Endothelial cell of hepatic sinusoid (primary cell): ENCODE data around the gene EHMT1.

Experiments used
- in situ Hi-C: cut with HindIII; loops from 2 replicates; pipeline ENCODE4 v1.10.0; 2017; ENCODE audit warnings: low sequenced_read_pairs

The EHMT1 gene

GRCh38 chr9:137689745-137690529 lies 71.1 kb downstream of the EHMT1 start:
- in situ Hi-C loops: no loop called here

DNA sequence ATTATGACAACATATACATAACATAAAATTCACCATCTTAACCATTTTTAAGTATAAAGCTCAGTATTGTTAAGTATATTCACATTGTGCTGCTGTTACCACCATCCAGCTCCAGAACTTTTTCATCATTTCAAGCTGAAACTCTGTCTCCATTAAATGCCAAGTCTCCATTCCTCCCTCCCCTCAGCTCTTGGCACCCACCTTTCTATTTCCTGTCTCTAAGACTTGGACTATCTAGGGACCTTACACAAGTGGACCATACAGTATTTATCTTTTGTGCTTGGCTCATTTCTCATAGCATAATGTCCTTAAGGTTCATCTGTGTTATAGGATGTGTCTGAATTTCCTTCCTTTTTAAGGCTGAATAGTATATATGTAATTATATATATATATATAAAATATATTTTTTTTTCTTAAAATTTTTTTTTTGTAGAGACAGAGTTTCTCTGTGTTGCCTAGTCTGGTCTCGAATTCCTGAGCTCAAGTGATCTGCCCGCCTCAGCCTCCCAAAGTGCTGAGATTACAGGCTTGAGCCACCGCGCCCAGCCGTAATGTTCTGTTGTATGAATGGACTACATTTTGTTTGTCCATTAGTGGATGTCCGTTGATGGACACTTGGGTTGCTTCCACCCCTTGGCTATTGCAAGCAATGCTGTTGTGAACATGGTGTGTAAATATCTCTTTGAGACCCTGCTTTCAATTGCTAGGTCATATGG lies 72.3 kb downstream of the EHMT1 start:
- in situ Hi-C loops: no loop called here

GRCh38 chr9:137691646-137692351 lies 73.0 kb downstream of the EHMT1 start:
- in situ Hi-C loops: no loop called here

DNA sequence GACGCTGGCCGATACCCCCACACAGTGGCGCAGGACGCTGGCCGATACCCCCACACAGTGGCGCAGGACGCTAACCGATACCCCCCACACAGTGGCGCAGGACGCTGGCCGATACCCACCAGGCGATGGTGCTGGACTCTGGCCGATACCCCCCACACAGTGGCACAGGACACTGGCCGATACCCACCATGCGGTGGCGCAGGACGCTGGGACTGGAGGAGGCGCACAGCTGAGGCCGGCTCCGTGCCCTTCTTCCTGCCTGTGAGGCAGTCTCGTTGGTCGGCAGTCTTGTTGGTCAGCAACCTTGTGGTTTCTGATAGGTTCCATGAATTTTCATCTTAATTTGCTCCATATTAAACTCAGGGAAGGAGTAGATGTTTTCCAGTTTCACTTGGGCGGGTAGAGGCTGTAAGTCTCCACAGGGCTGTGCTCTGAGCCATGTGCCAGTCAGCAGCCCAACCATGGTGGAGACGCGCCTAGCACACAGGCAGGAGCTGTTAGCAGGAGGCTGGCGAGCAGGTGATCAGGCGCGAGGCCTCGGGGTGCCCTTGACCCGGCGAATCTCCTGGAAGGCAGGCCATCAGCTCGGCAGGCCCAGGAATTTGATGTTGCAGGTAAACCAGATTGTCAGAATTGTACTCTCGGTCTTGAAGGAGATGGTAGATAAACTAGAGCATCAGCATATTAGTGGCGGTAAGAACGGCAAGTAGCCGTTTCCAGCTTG lies 75.6 kb downstream of the EHMT1 start:
- in situ Hi-C loops: no loop called here

GRCh38 chr9:137694962-137695875 lies 76.4 kb downstream of the EHMT1 start:
- in situ Hi-C loops: no loop called here

DNA sequence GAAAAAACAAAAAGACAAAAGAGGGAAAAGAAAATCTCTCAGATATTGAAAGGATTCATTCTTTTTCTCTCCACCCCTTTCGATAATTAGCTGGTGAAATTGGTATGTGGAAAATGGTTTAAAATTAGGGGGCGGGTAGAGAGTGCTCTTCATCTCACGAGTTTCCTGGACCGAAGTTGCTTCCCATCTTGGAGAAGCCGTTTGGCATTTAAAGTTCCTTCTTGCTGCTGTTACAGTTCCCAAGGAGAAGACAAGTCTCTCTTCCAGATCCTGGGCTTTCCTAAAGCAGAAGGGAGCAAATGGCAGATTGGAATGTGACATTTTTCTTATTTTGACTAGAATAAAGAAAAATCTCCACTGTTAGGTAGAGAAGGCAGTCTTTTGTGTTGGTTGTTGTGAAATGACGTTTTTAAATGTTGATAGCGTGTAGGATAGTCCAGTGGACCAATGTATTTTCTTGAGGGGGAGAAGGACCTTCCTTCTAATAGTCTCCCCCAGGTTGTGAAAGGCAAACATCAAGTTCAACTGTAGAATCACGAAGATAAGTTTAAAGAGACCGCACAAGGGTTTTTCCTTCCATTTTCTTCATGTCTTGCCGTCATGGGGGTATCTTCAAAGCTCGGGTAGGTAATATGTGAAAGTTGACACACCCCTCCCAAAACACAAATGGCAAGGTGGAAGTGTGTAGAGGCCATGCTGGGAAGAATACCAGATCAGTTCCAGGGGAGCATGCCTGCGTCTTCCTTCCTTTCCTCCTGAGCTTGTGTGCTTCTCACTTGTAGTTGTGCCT lies 77.5 kb downstream of the EHMT1 start:
- in situ Hi-C loops: no loop called here

GRCh38 chr9:137697193-137697592 lies 78.4 kb downstream of the EHMT1 start:
- in situ Hi-C loops: no loop called here

DNA sequence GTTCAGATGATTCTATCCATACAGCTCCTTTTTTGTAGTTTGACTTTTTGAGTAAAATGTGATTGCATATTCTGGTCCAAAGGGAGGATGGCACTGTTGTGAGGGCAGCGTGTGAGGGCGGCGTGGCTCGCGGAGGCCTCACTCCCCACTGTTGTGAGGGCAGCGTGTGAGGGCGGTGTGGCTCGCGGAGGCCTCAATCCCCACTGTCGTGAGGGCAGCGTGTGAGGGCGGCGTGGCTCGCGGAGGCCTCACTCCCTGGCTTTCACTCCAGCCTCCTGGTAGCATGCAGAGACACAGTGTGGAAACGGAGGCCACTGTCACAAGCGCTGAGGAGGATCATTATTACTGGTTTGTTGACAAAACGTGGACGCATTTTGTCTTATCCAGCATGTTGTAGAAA lies 79.0 kb downstream of the EHMT1 start:
- in situ Hi-C loops: no loop called here

- in situ Hi-C loops: no loop called here
Observed at GRCh38 chr9:137700911-137701310, 82.1 kb downstream of the EHMT1 start.

DNA sequence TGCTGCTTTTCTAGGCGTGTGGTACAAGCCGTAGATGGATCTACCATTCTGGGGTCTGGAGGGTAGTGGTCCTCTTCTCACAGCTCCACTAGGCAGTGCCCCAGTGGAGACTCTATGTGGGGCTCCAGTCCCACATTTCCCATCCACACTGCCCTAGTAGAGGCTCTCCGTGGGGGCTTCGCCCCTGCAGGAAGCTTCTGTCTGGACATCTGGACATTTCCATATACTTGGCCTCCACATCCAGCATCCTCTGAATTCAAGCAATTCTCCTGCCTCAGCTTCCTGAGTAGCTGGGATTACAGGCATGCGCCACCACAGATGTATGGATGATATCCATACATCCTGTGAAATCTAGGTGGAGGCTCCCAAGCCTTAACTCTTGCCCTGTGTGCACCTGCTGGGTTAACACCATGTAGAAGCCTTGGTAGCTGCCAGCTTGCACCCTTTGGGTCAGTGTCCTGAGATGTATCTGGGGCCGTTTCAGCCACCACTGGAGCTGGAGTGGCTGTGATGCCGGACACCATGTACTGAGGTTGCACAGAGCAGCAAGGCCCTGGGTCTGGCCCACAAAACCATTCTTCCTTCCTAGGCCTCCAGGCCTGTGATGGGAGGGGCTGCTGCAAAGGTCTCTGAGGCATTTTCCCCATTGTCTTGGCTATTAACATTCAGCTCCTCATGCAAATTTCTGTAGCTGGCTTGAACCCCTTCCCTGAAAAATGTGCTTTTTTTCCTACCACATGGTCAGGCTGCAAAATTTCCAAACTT lies 84.0 kb downstream of the EHMT1 start:
- in situ Hi-C loops: no loop called here

GRCh38 chr9:137703842-137704508 lies 85.2 kb downstream of the EHMT1 start:
- in situ Hi-C loops: no loop called here

DNA sequence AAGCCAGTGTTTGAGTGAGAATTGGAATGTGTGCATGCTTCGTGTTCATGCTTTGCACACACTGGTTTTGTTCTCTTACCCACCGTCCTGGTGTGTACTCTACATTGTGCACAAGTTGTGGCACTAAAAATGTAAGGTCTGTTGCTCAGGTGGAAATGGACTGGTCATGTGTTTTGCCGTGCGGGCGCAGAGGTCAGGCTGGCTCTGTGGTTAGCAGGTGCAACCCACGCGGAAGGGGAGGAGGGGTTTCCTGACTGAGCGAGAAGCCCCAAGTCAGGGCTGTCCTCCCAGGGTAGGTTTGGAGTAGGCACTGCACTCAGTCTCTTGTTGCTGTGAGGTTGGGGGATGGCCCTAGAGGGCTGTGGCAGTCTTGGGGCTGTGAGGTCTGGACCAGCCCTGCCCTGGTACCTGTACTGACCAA lies 86.6 kb downstream of the EHMT1 start:
- in situ Hi-C loops: no loop called here

GRCh38 chr9:137705906-137706305 lies 87.1 kb downstream of the EHMT1 start:
- in situ Hi-C loops: no loop called here

DNA sequence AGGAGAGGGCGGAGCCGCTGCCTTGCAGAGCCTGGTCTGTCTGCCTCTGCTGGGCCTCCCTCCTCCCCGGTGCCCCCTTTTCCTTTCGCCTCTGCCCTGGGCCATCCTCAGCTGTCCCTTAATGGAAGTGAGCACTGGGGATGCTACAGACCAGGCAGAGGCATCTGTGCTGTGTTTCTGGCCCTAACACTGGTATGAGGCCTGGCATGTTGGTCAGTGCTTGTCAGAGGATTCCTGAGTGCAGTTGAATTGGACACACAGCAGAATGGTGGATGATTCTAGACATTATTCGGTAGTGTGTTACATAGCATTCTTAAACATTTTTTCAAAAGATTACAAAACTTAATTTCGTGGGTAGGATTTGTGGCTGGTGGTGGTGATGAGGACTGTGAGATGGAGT lies 88.6 kb downstream of the EHMT1 start:
- in situ Hi-C loops: no loop called here

DNA sequence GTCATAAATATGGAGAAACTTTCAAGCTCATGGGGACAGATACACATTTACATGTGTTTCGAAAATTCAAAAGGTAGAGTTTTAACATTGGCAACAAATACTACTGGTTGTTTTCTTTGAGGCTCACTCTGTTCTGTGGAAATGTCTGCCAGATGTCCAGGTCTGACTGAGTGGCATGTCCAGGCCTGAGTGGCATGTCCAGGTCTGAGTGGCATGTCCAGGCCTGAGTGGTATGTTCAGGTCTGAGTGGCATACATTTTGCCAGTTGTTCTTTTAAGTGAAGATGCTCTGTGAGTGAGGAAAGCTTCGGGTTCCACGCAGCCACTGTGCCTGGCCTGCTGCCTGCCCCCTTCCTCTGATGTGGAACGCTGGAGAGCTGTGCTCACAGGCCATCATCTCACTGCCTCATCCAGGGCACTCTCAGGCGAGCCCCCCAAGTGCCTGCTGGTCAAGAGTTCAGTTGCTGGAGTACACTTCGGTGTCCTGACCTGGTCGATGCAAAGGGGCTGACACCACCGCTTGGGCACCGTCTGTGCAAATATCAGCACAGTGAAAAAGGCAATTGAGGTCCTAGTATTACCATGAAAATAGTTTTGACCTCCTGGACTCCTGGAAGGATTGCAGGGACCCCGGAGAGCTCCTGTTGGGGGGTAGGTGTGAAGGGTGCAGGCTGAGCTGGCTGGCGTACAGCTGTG lies 89.9 kb downstream of the EHMT1 start:
- in situ Hi-C loops: no loop called here

- in situ Hi-C loops: no loop called here
Observed at GRCh38 chr9:137709411-137710101, 90.8 kb downstream of the EHMT1 start.

GRCh38 chr9:137710704-137711103 lies 91.9 kb downstream of the EHMT1 start:
- in situ Hi-C loops: no loop called here
